ENCODE data around the gene PDXK. TPM values are rescaled to one million over a fixed set of nuclear protein-coding genes. Genes with fewer than 3 reads are reported as not detected.

Gene PDXK
- total and polyA plus RNA-seq, 9 of the 15 experiments (the other 6 are each of a cell fraction or from before 2014, with no cell fraction given): 5.6 to 162 (median 76.5) TPM

- TF ChIP-seq ZZZ3 (IDR thresholded peaks at IDR 0.05) (no peak), ZNF766 (CRISPR knock-in tag; conservative IDR thresholded peaks at IDR 0.05) (peak; percentile 88), ZBTB9 (CRISPR knock-in tag; IDR thresholded peaks at IDR 0.05) (no peak), ETS1 (conservative IDR thresholded peaks at IDR 0.05; ENCODE audit: control insufficient read depth, low read depth, low read length) (peak; percentile 89), ZBTB8A (IDR thresholded peaks at IDR 0.05; ENCODE audit: partially characterized antibody) (no peak), E2F8 (IDR thresholded peaks at IDR 0.05; ENCODE audit: low read depth, partially characterized antibody) (peak; percentile 84), PURB (CRISPR knock-in tag; IDR thresholded peaks at IDR 0.05; ENCODE audit: low read depth) (no peak), KLF1 (tag; IDR thresholded peaks at IDR 0.05) (peak; percentile 94), ZNF408 (CRISPR knock-in tag; IDR thresholded peaks at IDR 0.05; ENCODE audit: low read depth) (no peak), BMI1 (IDR thresholded peaks at IDR 0.05; ENCODE audit: low read length) (no peak), ZNF212 (CRISPR knock-in tag; IDR thresholded peaks at IDR 0.05) (no peak), ZNF263 (CRISPR knock-in tag; IDR thresholded peaks at IDR 0.05; ENCODE audit: borderline replicate concordance) (peak; percentile 100), FOXM1 (IDR thresholded peaks at IDR 0.05; ENCODE audit: low read depth) (no peak), FOXM1 (CRISPR knock-in tag; IDR thresholded peaks at IDR 0.05; ENCODE audit: low read depth) (peak; percentile 55; the same call in 1 of the 2 replicates), BRF1 (IDR thresholded peaks at IDR 0.05; ENCODE audit: borderline replicate concordance, extremely low read depth, insufficient read length) (no peak), ESRRB (CRISPR knock-in tag; IDR thresholded peaks at IDR 0.05; ENCODE audit: borderline replicate concordance) (no peak), GABPB1 (CRISPR knock-in tag; IDR thresholded peaks at IDR 0.05) (peak; percentile 97), CHAMP1 (IDR thresholded peaks at IDR 0.05) (no peak), HEY1 (CRISPR knock-in tag; IDR thresholded peaks at IDR 0.05; ENCODE audit: borderline replicate concordance) (no peak)
Observed at GRCh38 chr21:43728467-43729390, 9.8 kb downstream of the PDXK start (continued).

All from K562 (cell line).